GM12878 (cell line): ENCODE results near the gene RPS4Y2. TPM values are rescaled to one million over a fixed set of nuclear protein-coding genes. Genes with fewer than 3 reads are reported as not detected.

Experiments
- CEBPB ChIP-seq, 2 experiments: fragments of 150-350 bp in 1 of 2; IDR thresholded peaks; 2 replicates each; pipeline ENCODE4 v1.6.1; 2012 to 2014; ENCODE audit warnings: low read depth in 2 of 2, low read length in 2 of 2, borderline replicate concordance in 1 of 2, inconsistent platforms in 1 of 2
- CREB1 ChIP-seq: IDR thresholded peaks from 2 replicates; pipeline ENCODE4 v1.6.1; 2012; ENCODE audit warnings: low read depth, mild to moderate bottlenecking, inconsistent platforms
- DPF2 ChIP-seq: fragments of 450-650 bp; IDR thresholded peaks from 2 replicates; pipeline ENCODE4 v1.6.1; 2017; ENCODE audit warnings: mild to moderate bottlenecking
- MLLT1 ChIP-seq: fragments of 450-650 bp; IDR thresholded peaks from 2 replicates; pipeline ENCODE4 v1.6.1; 2016; ENCODE audit warnings: mild to moderate bottlenecking
- SIX5 ChIP-seq: IDR thresholded peaks from 2 replicates; pipeline ENCODE4 v1.6.1; 2011; ENCODE audit warnings: mild to moderate bottlenecking, low read depth, low read length, moderate library complexity; ENCODE audit not compliant: severe bottlenecking
- SMAD5 ChIP-seq: IDR thresholded peaks from 2 replicates; pipeline ENCODE4 v1.6.1; 2016; ENCODE audit warnings: antibody characterized with exemption, low read depth
- ZNF384 ChIP-seq: IDR thresholded peaks from 2 replicates; pipeline ENCODE4 v1.6.1; 2012; ENCODE audit warnings: low read depth, mild to moderate bottlenecking, low read length, improper control_type of control experiment, borderline replicate concordance
- polyA plus RNA-seq, 11 experiments: library from polyadenylated mRNA; depleted of rRNA in 4 of 11; unstranded in 6 of 11; stranded (reverse) in 5 of 11; fragments of >200 nt; fragmentation: Nextera tagmentation in 4 of 11; fragmentation: Illumina TruSeq in 1 of 11; extraction: Ambion mirVana in 4 of 11; extraction: Trizol in 1 of 11; gene quantifications; 1 replicate in 1 of 11; 2 replicates in 10 of 11; pipeline versions ENCODE4 v1.2.1 to v1.2.3, GENCODE V29; 2011 to 2016; ENCODE audit warnings: inconsistent platforms in 2 of 11, missing spikeins in 2 of 11, low read depth in 1 of 11
- total RNA-seq, 4 experiments: library from RNA; depleted of rRNA in 3 of 4; stranded (reverse); fragments of >200 nt in 3 of 4; fragmentation: Illumina TruSeq in 1 of 4; extraction: Trizol in 1 of 4; gene quantifications; 2 replicates each; pipeline versions ENCODE4 v1.2.1 to v1.2.3, GENCODE V29; 2013 to 2021

Gene RPS4Y2
- total and polyA plus RNA-seq, 10 of the 15 experiments (the other 5 are each of a cell fraction or from before 2014, with no cell fraction given), result not detected

GRCh38 chrY:20817067-20817466 is 61.2 kb downstream of the RPS4Y2 start (continued):
- TF ChIP-seq DPF2, result no peak
- TF ChIP-seq SMAD5, result no peak
- no peak for TF ChIP-seq MLLT1
- no peak for TF ChIP-seq ZNF384
- no peak for TF ChIP-seq CREB1
- TF ChIP-seq SIX5, result no peak
- no peak for TF ChIP-seq CEBPB (IDR thresholded peaks at IDR 0.05; ENCODE audit: borderline replicate concordance in 1 of 2, low read depth in 2 of 2, low read length in 2 of 2)

Other genes with a start within 250 kb of the RPS4Y2 start
- gene EIF1AY, start 180.3 kb upstream of the RPS4Y2 start, total RNA-seq (2014; rRNA removed), result not detected in 2 replicates
- not detected in 2 replicates for gene EIF1AY, start 180.3 kb upstream of the RPS4Y2 start, total RNA-seq (2014; rRNA removed; fragmentation: Illumina TruSeq; extraction: Trizol)
- gene EIF1AY, start 180.3 kb upstream of the RPS4Y2 start, total RNA-seq (2021), result 0.21 TPM in 1 of 2 replicates, not detected in the other
- gene EIF1AY, start 180.3 kb upstream of the RPS4Y2 start, polyA plus RNA-seq (2011; rRNA removed), result not detected in 2 replicates
- gene EIF1AY, start 180.3 kb upstream of the RPS4Y2 start, polyA plus RNA-seq (2014; fragmentation: Illumina TruSeq; extraction: Trizol), result not detected in 2 replicates
- not detected for gene EIF1AY, start 180.3 kb upstream of the RPS4Y2 start, polyA plus RNA-seq (2014; fragmentation: Nextera tagmentation; extraction: Ambion mirVana)
- not detected in 2 replicates for gene EIF1AY, start 180.3 kb upstream of the RPS4Y2 start, polyA plus RNA-seq (2014; rRNA removed)
- gene EIF1AY, start 180.3 kb upstream of the RPS4Y2 start, polyA plus RNA-seq (2016; fragmentation: Nextera tagmentation; extraction: Ambion mirVana), result not detected